Activated gamma-delta T cell treated with Interleukin-2 at 50 U/mL for 16 hours (primary cell): Measurements from ENCODE around the gene ADAP1.
"Not testable (repeated sequence)": the region's sequence is repeated elsewhere in the genome, so short reads cannot be mapped to it uniquely, and the experiment has no call there.

Experiments
- DNase-seq: peaks from one replicate; pipeline ENCODE4 v3.0.0-alpha.2; 2020

The ADAP1 gene

GRCh38 chr7:957418-958220 is 3.1 kb upstream of the ADAP1 start:
- no peak for DNase-seq

DNA sequence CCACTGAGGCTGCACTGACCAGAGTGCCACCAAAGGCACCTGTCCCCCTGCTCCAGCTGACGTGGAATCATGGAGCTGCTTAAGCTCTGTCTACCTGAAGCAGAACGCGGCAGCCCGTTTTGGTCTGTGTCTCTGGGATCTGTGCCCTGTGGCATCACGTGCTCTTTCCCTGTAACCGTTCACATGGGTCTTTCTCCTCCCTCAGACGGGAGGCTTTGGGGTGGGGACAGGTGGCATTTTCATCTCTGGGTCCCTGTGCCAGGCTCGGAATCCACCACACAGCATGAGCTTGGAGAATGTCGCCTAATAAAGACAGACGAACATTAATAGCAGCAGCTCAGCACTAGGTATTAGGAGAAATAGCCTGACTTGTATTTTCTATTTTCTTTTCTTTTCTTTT is 1.6 kb upstream of the ADAP1 start:
- DNase-seq: no peak

- DNase-seq: no peak
Observed at GRCh38 chr7:953547-954327, 743 bp downstream of the ADAP1 start.

- DNase-seq: no peak
Observed at GRCh38 chr7:952548-953441, 1.7 kb downstream of the ADAP1 start.

DNA sequence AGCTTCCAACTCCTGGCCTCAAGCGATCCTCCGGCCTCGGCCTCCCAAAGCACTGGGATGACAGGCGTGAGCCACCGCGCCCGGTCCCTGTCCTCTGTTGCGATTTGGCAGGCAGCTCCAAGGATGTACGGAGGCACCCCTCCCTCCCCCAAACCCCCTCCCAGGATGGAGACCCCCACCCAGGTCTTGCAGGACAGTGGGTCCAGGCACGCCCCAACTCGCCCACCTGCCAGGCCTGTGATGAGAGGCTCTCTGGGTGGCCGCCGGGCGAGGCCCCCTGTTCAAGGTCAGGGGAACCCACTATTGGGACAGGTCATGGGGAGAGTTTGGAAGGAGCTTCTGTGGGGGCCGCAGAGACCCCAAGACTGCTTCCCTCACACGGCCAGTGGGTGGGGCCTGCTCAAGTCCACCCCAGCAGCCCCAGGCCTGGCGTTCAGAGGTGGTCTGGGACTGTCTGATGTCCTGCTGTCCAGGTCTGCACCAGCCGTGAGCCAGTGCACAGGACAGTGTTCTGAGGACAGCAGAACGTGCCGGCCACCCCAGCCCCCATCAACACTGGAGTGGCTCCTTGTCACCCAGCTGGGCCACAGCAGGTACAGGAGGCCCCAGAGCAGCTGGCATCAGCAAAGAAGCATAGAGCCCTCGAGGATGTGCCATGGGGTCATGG is 2.5 kb downstream of the ADAP1 start:
- no peak for DNase-seq

GRCh38 chr7:949021-949934 is 5.2 kb downstream of the ADAP1 start:
- DNase-seq: no peak

DNA sequence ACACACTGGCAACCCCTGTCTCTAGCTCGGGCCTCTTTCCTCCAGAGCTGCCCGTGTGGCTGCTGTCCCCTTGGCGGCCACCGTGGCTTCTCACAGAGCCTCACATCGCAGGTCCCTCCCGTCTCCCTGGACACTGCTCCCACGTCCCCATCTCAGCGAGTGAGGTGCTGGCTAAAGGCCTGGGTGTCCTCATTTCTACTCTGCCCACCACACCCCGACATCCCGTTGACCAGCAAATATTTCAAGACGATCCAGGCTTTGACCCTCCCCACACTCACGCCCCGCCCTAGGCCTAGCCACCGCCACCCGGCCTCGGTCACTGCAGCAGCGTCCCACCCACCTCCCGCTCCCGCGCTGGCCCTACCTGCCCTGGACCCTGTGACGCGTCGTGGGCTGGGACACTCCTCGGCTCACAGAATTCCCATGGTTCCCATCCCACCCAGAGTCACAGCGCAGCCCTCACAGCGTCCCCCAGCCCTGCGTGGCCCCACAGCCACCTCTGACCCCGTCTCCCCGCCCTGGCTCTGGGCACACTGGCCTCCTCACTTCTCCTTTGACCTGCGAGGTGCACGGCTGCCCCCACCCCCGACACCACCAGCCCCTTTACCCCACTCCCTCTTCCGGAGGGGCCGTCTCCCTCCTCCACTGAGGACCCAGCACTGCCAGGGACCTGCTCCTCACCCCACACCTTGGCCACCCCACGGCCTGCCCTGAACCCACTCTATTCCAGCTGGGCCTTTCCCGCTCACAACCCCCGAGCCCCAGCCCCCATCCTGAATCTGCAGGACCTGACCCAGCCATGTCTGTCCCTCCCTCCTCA is 6.9 kb downstream of the ADAP1 start:
- no peak for DNase-seq

DNA sequence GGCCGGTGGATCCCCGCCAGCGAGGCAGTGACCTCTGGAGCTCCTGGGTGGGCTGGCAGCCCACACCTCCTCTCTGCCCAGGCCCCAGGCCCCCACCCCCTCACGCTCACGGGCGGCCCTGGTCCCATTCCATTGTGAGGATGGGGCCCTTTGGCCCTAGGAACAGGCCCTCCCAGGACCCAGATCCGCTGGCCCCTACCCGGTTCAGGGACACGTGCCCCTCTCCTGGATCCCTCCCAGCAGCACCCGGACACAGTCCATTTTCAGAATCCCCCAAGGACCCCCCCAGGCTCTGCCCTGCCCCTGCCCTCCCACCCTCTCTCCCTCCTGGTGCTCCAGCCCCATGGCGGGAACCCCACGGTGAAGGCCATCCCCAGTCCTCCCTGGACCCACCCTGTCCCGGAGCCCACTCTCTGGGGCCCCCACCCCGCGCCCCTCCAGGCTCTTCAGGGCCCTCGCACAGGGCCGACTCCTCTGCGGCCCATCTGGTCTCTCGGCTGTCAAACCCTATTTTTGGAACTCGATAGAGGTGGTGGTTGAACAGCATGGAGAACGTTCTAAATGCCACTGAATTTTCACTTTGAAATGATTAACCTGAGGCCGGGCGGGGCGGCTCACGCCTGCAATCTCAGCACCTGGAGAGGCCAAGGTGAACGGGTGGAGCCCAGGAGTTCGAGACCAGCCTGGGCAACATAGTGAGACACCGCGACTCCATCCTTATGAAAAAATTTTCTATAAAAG is 8.1 kb downstream of the ADAP1 start:
- DNase-seq: no peak

- DNase-seq: no peak
Observed at GRCh38 chr7:945556-946255, 8.8 kb downstream of the ADAP1 start.

DNA sequence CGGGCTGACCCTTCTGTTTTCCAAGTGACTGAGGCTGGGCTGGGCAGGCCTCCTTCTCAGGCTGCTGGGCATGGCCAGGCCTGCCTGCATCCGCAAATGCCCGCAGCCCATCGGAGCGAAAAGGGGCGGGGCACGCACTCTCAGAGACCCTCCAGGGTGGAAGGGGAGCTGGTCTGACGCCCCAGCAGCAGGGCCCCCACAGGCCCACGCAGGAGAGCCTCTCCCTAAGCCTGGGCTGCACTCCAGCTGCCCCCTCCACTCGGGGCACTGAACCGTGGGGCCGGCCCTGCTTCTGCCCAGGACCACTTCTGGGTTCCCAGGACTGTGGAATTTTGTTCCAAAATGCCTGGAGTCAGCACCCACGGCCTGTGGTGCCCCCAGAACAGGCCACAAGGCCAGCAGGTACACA is 9.3 kb downstream of the ADAP1 start:
- no peak for DNase-seq

- DNase-seq: no peak
Observed at GRCh38 chr7:944744-945143, 9.7 kb downstream of the ADAP1 start.

- DNase-seq: not testable (repeated sequence)
Observed at GRCh38 chr7:943793-944192, 10.7 kb downstream of the ADAP1 start.

- DNase-seq: no peak
Observed at GRCh38 chr7:940599-941408, 13.7 kb downstream of the ADAP1 start.

- DNase-seq: no peak
Observed at GRCh38 chr7:939843-940242, 14.6 kb downstream of the ADAP1 start.

GRCh38 chr7:938546-939185 is 15.8 kb downstream of the ADAP1 start:
- no peak for DNase-seq

- no peak for DNase-seq
Observed at GRCh38 chr7:937856-938484, 16.5 kb downstream of the ADAP1 start.

- no peak for DNase-seq
Observed at GRCh38 chr7:936386-937054, 18.0 kb downstream of the ADAP1 start.
